GM03348 (cell line): Measurements from ENCODE around the gene KSR2.
"Not testable (repeated sequence)": the region's sequence is repeated elsewhere in the genome, so short reads cannot be mapped to it uniquely, and the experiment has no call there.

Source experiments
- DNase-seq: peaks from one replicate; pipeline ENCODE4 v3.0.0; 2012; ENCODE audit warnings: low spot score

Gene KSR2

GRCh38 chr12:117821480-117822175, 147.2 kb downstream of the KSR2 start:
- DNase-seq, result no peak

DNA sequence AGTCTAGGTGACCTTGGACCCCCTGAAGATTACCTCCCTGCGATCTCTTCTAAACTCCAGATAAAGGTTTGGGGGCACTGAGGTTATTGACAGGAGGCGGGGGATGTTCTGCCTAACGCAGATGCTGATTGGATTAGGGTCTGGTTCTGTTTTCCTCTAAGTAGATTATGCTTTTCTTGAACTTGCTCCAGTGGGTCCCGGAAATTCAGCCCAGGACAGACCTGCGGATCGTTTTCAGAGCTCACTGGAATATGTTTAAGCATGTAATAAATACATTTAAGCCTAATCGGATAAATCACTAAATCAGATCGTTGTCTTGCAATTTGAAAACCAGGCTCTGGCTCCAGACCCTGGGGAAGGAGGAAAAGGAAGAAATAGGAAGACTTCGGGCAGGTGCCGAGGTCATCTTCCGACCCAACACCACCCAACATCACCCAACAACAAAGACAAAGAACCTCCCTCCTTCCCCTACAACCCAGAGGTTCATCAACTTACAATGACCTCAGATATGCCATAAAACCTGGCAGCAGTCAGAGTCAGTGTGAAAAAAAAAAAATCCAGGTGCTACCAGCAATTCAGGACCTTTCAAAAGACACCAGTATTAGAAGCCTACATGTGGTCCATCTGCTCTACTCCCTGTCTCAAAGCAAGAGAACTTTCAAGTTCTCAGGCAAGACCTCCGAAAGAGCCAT, 148.4 kb downstream of the KSR2 start:
- DNase-seq, result no peak

- DNase-seq, result no peak
These were observed 149.6 kb downstream of the KSR2 start for GRCh38 chr12:117819160-117819559.

DNA sequence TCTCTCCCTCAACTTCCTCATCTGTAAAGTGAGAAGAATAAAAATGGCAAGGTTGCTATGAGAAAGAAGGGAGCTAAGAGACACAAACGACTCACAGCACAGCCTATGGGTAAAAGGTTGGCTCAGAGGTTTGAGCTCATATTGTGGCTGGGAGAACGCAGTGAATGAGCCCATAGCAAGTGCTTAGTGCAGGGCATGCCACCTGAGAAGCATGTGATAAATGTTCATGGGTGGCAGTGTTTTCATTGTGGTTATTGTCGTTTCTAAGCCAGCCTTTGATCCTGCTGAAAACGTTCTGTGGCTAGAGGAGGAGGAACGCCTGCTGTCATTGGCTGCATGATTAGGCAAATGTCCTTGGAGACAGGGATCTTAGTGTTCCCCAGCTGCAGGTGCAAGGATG, 150.4 kb downstream of the KSR2 start:
- DNase-seq, result no peak

DNA sequence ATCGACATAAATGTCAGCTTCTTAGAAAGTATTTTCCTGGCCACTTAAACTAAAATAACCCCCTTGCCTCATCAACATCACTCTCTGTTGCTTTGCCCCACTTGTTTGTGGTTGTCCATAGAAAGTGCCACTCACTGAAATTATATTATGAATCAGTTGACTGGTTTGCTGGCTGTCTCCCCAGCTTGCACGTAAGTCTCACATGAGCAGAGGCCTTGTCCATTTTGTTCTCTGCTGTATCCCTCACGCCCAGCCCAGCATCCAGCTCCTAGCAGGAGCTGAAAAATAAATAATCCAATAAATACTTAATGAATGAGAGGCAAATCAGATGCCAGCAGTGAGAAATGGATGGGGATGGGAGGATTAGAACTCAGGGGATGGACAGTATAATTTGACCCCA, 159.3 kb downstream of the KSR2 start:
- DNase-seq, result no peak

- no peak for DNase-seq
These were observed 160.8 kb downstream of the KSR2 start for GRCh38 chr12:117807946-117808345.

DNA sequence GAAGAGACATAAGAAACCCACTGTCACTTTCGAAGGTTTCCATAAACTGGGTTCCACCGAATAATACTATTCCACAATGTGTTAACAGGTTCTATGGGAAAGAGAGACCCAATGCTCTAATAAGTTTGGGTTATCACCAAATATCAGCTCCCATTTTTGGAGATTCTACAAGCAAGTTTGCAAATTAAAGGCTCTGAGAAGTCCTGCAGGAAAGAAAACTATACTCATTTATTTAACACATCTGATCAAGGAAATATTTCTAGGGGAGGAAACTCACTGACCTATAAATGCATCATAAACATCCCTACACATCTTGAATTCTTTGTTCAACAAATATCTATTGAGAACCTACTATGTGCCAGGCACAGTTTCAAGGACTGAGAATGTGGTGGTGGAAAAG, 161.4 kb downstream of the KSR2 start:
- DNase-seq, result no peak

GRCh38 chr12:117805865-117806264, 162.9 kb downstream of the KSR2 start:
- no peak for DNase-seq

DNA sequence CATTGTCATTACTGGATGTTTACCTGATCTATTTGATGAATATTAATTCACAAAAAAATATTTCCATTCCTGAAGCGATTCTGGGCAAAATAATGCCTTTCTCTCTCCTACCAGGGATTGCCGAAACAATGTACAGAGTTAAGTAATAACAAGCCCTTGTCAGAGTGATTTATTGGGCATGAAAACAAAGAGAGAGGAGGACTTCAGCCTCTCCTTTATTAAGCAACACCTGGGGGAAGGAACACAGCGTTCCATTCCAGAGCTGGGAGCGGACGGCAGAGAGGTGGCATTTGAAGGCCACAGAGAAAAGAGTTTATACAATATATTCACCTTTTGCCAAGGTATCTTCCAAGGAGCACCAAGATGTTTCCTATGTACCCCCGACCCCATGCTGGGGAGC, 165.8 kb downstream of the KSR2 start:
- DNase-seq, result no peak

- not testable (repeated sequence) for DNase-seq
These were observed 168.1 kb downstream of the KSR2 start for GRCh38 chr12:117800711-117801110.

DNA sequence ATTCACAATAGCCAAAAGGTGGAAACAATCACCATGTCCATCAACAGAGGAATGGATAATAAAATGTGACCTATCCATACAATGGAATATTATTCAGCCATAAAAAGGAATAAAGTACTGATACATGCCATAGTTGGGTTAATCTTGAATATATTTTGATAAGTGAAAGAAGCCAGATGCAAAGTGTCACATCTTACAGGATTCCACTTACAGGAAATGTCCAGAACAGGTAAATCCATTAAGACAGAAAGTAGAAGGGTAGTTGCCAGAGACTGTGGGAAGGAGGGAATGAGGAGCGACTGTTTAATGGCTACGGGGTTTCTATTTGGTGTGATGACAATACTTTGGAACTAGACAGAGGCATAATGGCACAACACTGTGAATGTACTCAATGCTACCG, 171.6 kb downstream of the KSR2 start:
- no peak for DNase-seq

DNA sequence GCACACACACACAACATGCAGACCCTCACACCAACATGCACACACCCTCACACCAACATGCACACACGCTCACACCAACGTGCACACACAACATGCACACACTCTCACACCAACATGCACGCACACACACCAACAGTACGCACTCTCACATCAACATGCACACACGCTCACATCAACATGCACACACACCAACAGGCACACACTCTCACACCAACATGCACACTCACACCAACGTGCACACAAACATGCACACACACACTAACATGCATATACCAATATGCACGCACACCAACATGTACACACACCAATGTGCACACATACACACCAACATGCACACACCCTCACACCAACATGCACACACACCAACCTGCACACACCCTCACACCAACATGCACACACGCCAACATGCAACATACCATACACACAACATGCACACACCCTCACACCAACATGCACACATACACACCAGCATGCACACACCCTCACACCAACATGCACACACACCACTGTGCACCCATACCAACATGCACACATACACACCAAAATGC, 175.8 kb downstream of the KSR2 start:
- DNase-seq, result no peak

GRCh38 chr12:117792471-117792870, 176.3 kb downstream of the KSR2 start:
- DNase-seq, result no peak

DNA sequence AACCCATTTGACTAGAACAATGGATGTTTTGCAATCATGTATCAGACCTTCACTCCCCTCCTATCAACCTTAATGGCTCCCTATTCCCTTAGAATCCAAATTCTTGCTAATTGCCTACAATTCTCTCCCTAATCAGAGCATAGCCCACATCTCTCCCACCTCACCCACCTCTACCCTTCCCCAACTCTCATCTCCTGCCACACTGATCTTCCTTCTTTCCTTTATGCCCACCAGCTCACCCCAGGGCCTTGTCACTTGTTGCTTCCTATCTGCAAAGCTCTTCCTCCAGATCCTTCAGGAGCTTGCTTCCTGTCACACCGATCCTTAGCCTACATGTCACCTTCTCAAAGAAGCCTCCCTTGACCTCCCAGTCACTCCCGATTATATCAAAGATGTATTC, 177.8 kb downstream of the KSR2 start:
- no peak for DNase-seq

- no peak for DNase-seq
These were observed 178.6 kb downstream of the KSR2 start for GRCh38 chr12:117790198-117790597.

- DNase-seq, result no peak
These were observed 179.4 kb downstream of the KSR2 start for GRCh38 chr12:117789195-117789912.

DNA sequence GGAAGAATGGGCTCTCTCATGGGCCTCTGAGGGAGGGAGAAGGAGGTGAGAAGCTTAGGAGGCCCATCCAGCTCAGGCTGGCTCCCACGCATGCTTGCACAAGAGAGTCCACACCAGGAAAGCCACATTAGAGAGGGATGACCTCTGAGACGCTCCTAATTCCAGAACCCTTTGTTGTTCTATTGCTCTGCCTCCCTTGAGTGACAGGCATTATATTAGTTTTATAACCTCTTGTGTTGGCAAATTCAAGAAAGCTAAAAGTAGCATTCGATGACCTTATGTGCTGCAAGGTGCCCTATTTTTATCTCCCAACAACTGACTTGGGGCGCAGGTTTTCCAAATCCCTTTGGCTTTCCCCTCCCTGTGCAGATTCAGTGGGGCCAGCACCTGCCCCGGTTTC, 190.1 kb downstream of the KSR2 start:
- DNase-seq, result no peak

- no peak for DNase-seq
These were observed 193.6 kb downstream of the KSR2 start for GRCh38 chr12:117774941-117775775.

- DNase-seq, result no peak
These were observed 199.9 kb downstream of the KSR2 start for GRCh38 chr12:117768860-117769259.

DNA sequence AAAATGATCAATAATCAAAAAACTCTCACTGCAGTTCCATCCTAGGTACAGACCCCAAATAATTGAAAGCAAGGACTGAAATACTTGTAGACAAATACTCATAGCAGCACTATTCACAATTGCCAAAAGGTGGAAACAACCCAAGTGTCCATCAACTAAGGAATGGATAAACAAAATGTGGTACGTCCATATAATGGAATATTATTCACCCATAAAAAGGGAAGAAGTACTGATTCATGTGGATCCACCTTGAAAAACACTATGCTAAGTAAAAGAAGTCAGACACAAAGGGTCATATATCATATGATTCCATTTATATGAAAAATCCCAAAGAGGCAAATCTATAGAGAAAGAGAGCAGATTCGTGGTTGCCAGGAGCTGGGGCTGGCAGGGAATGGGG, 202.8 kb downstream of the KSR2 start:
- DNase-seq, result no peak

GRCh38 chr12:117762143-117762542, 206.6 kb downstream of the KSR2 start:
- no peak for DNase-seq

DNA sequence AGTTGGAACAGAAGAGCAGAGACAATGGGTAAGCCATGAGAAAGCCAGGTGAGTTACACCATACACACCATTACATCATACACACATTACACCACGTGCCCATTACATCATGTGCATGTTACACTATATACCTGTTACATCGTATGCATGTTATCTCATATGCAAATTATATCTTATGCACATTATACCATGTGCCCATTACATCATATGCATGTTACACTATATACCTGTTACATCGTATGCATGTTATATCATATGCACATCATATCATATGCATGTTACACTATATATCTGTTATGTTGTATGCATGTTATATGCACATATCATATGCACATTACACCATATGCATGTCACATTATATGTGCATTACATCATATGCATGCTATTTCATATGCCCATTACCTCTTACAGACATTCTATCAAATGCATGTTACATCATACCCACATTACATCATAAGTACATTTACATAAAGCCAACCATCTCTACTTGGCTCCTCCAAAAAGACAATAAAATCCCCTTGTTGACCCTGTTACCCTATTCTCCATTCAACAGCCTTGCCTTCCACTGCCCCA, 207.2 kb downstream of the KSR2 start:
- DNase-seq, result no peak
